GM21423 (cell line): ENCODE data around the gene SMARCB1.

Experiments used
- ATAC-seq: cut with Tn5 transposase; IDR thresholded peaks from one replicate; pipeline ENCODE4 v1.9.1; 2021; ENCODE audit warnings: mild to moderate bottlenecking, moderate library complexity; ENCODE audit not compliant: unreplicated experiment

Gene SMARCB1

GRCh38 chr22:23874871-23875270 lies 88.1 kb downstream of the SMARCB1 start:
- no peak for ATAC-seq

GRCh38 chr22:23875801-23876200 lies 89.0 kb downstream of the SMARCB1 start:
- ATAC-seq = no peak

GRCh38 chr22:23877566-23877965 lies 90.8 kb downstream of the SMARCB1 start:
- ATAC-seq = no peak

GRCh38 chr22:23878219-23878618 lies 91.5 kb downstream of the SMARCB1 start:
- no peak for ATAC-seq

GRCh38 chr22:23882370-23882769 lies 95.6 kb downstream of the SMARCB1 start:
- ATAC-seq = no peak

GRCh38 chr22:23883658-23884057 lies 96.9 kb downstream of the SMARCB1 start:
- no peak for ATAC-seq

- no peak for ATAC-seq
These were observed 97.4 kb downstream of the SMARCB1 start for GRCh38 chr22:23884140-23884539.
